Tongue (tissue), 2 donors: ENCODE measurements around the gene STARD9. TPM values are rescaled to one million over a fixed set of nuclear protein-coding genes. Genes with fewer than 3 reads are reported as not detected.
A peak's percentile ranks its signal among the peaks of the same experiment; 100 is the strongest.

Experiments
- DNase-seq: peaks from one replicate; pipeline ENCODE4 v3.0.0-alpha.2; 2015
- total RNA-seq: library from RNA; depleted of rRNA; stranded (reverse); fragments of >200 nt; gene quantifications from one replicate; pipeline ENCODE4 v1.2.3, GENCODE V29; 2014

The STARD9 gene
- total RNA-seq, 1 donor from 2014 or later, result 31.1 TPM

- DNase-seq, result no peak
Observed at GRCh38 chr15:42695527-42696071, 120.2 kb downstream of the STARD9 start.

GRCh38 chr15:42696626-42697025 lies 121.2 kb downstream of the STARD9 start:
- no peak for DNase-seq

- peak; percentile 81 for DNase-seq
Observed at GRCh38 chr15:42704492-42704926, 129.1 kb downstream of the STARD9 start.

- no peak for DNase-seq
Observed at GRCh38 chr15:42705336-42705735, 129.9 kb downstream of the STARD9 start.

GRCh38 chr15:42707068-42707467 lies 131.7 kb downstream of the STARD9 start:
- no peak for DNase-seq

- no peak for DNase-seq
Observed at GRCh38 chr15:42707873-42708544, 132.6 kb downstream of the STARD9 start.

- DNase-seq, result no peak
Observed at GRCh38 chr15:42710662-42711061, 135.3 kb downstream of the STARD9 start.

GRCh38 chr15:42711746-42712145 lies 136.3 kb downstream of the STARD9 start:
- DNase-seq, result no peak

- no peak for DNase-seq
Observed at GRCh38 chr15:42712584-42712983, 137.2 kb downstream of the STARD9 start.

GRCh38 chr15:42716125-42716524 lies 140.7 kb downstream of the STARD9 start:
- no peak for DNase-seq

- DNase-seq, result no peak
Observed at GRCh38 chr15:42716626-42717025, 141.2 kb downstream of the STARD9 start.

- DNase-seq, result no peak
Observed at GRCh38 chr15:42719043-42719442, 143.6 kb downstream of the STARD9 start.

- no peak for DNase-seq
Observed at GRCh38 chr15:42720071-42720470, 144.7 kb downstream of the STARD9 start.

GRCh38 chr15:42721016-42721415 lies 145.6 kb downstream of the STARD9 start:
- no peak for DNase-seq

- no peak for DNase-seq
Observed at GRCh38 chr15:42721916-42722315, 146.5 kb downstream of the STARD9 start.

- DNase-seq, result no peak
Observed at GRCh38 chr15:42723068-42723467, 147.7 kb downstream of the STARD9 start.

- no peak for DNase-seq
Observed at GRCh38 chr15:42724276-42724675, 148.9 kb downstream of the STARD9 start.

- no peak for DNase-seq
Observed at GRCh38 chr15:42725331-42725903, 150.0 kb downstream of the STARD9 start.

- DNase-seq, result no peak
Observed at GRCh38 chr15:42726114-42726513, 150.7 kb downstream of the STARD9 start.

- no peak for DNase-seq
Observed at GRCh38 chr15:42727750-42728381, 152.5 kb downstream of the STARD9 start.

- DNase-seq, result peak; percentile 90
Observed at GRCh38 chr15:42728560-42728959, 153.2 kb downstream of the STARD9 start.

GRCh38 chr15:42728972-42729371 lies 153.6 kb downstream of the STARD9 start:
- DNase-seq, result no peak

- DNase-seq, result no peak
Observed at GRCh38 chr15:42729409-42729808, 154.0 kb downstream of the STARD9 start.
